MCF 10A (cell line): ENCODE results near the gene NSRP1. TPM values are rescaled to one million over a fixed set of nuclear protein-coding genes. Genes with fewer than 3 reads are reported as not detected.

ENCODE experiments used
- BruUV-seq: library from RNA; stranded (reverse); fragments of 400-500 nt; replicated peaks from 2 replicates; lab custom pipeline; 2021; lab: Mats Ljungman, UMichigan
- CTCF ChIA-PET: fragments of 300-600 bp; sonication (Branson Sonifier 250); formaldehyde crosslinking; extraction: SDS; loops from one replicate; lab custom pipeline; 2021; ENCODE audit warnings: antibody characterized with exemption, inconsistent platforms; lab: Yijun Ruan, JAX
- POLR2A ChIA-PET: fragments of 300-600, 350-650 bp; sonication (Branson Sonifier 250); formaldehyde crosslinking; extraction: SDS; loops from one replicate; lab custom pipeline; 2020; ENCODE audit warnings: antibody characterized with exemption, inconsistent platforms; lab: Yijun Ruan, JAX
- DNase-seq: peaks from one replicate; pipeline ENCODE4 v3.0.0-alpha.2; 2018; ENCODE audit not compliant: unreplicated experiment
- H3K27ac Mint-ChIP-seq: one replicate; pipeline ENCODE4 v1.8.0; 2022; ENCODE audit warnings: mild to moderate bottlenecking, low read depth, mixed read lengths; ENCODE audit not compliant: unreplicated experiment
- H3K27me3 Mint-ChIP-seq: one replicate; pipeline ENCODE4 v1.8.0; 2022; ENCODE audit warnings: mixed read lengths; ENCODE audit not compliant: insufficient read depth, unreplicated experiment
- H3K36me3 Mint-ChIP-seq: one replicate; pipeline ENCODE4 v1.8.0; 2022; ENCODE audit warnings: mild to moderate bottlenecking, moderate library complexity, mixed read lengths; ENCODE audit not compliant: insufficient read depth, unreplicated experiment
- H3K4me1 Mint-ChIP-seq: one replicate; pipeline ENCODE4 v1.8.0; 2022; ENCODE audit warnings: mixed read lengths; ENCODE audit not compliant: insufficient read depth, unreplicated experiment
- H3K4me3 Mint-ChIP-seq: one replicate; pipeline ENCODE4 v1.8.0; 2022; ENCODE audit warnings: mild to moderate bottlenecking, moderate library complexity, mixed read lengths; ENCODE audit not compliant: unreplicated experiment
- H3K9me3 Mint-ChIP-seq: one replicate; pipeline ENCODE4 v1.8.0; 2022; ENCODE audit warnings: mixed read lengths; ENCODE audit not compliant: unreplicated experiment
- CTCF ChIP-seq: fragments of 200-600 bp; IDR thresholded peaks from one replicate; pipeline ENCODE4 v1.8.0; 2022; ENCODE audit warnings: antibody characterized with exemption, mild to moderate bottlenecking; ENCODE audit not compliant: unreplicated experiment
- intact Hi-C: fragments of 100-400 bp; cut with micrococcal nuclease; formaldehyde crosslinking; loops from 2 replicates; pipeline ENCODE4 v1.14.1; 2022
- total RNA-seq: library from RNA; stranded (reverse); gene quantifications from 2 replicates; pipeline ENCODE4 v1.2.3, GENCODE V29; 2022

The NSRP1 gene
- total RNA-seq, 1 experiment from 2014 or later = 57.3 TPM

DNA sequence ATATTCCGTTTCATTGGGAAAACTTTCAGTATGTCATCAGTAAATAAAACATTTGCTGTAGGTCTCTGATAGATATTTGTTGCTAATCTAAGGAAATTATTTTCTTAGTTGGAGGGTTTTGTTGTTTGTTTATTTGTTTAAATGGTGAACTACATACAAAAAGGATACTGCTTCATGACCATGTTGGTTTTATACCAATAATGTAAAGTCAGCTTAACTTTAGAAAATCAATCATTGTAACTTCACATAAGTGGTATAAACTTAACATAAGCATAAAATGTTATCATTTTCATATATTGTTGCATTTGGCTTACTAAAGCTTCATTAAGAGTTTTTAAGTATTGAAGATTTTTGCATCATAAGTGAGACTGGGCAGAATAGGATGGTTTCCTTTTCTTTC is 57.9 kb downstream of the NSRP1 start:
- ChIA-PET POLR2A (interaction anchor here (0.6 to 1.0 kb wide), 3 partner anchors 11 to 880 kb away, joined by 3 read pairs; no protein-coding TSS in a partner anchor), CTCF (interaction anchor here (0.9 kb wide), 1 partner anchor 9 kb away, joined by 3 read pairs; no protein-coding TSS in a partner anchor)
- Mint-ChIP-seq H3K4me1 (peaks cover 5% of the 10 kb centered on the region), H3K9me3 (no peaks in the 10 kb centered on the region), H3K27me3 (no peaks in the 10 kb centered on the region), H3K36me3 (peaks cover 78% of the 10 kb centered on the region), H3K4me3 (no peak overlapping the region), H3K27ac (no peak overlapping the region)
- intact Hi-C loops = no loop called here
- no peak for TF ChIP-seq CTCF
- no peak for DNase-seq
- BruUV-seq = no TSS peak

- Mint-ChIP-seq H3K9me3 (no peaks in the 10 kb centered on the region), H3K4me3 (no peak overlapping the region), H3K27me3 (no peaks in the 10 kb centered on the region), H3K4me1 (peaks cover 3% of the 10 kb centered on the region), H3K27ac (peak overlapping the region; percentile 20), H3K36me3 (peaks cover 94% of the 10 kb centered on the region)
- BruUV-seq = no TSS peak
- DNase-seq = no peak
- CTCF ChIA-PET = no interaction called here
- intact Hi-C loops = no loop called here
- POLR2A ChIA-PET = interaction anchor here (0.7 kb wide), 1 partner anchor 59 kb away, joined by 3 read pairs; no protein-coding TSS in a partner anchor
- no peak for TF ChIP-seq CTCF
Observed at GRCh38 chr17:30176855-30177254, 60.2 kb downstream of the NSRP1 start.

- H3K27me3 Mint-ChIP-seq = no peaks in the 10 kb centered on the region
- ChIA-PET POLR2A (interaction anchor here (0.8 kb wide), 1 partner anchor 105 kb away, joined by 3 read pairs; the partner anchor contains the start of gene BLMH), CTCF (no interaction called here)
- intact Hi-C loops = no loop called here
- H3K4me1 Mint-ChIP-seq = no peaks in the 10 kb centered on the region
- peaks cover 69% of the 10 kb centered on the region for H3K36me3 Mint-ChIP-seq
- H3K4me3 Mint-ChIP-seq = no peak overlapping the region
- H3K9me3 Mint-ChIP-seq = no peaks in the 10 kb centered on the region
- no TSS peak for BruUV-seq
- TF ChIP-seq CTCF = no peak
- no peak for DNase-seq
- no peak overlapping the region for H3K27ac Mint-ChIP-seq
Observed at GRCh38 chr17:30186761-30187160, 70.1 kb downstream of the NSRP1 start.

DNA sequence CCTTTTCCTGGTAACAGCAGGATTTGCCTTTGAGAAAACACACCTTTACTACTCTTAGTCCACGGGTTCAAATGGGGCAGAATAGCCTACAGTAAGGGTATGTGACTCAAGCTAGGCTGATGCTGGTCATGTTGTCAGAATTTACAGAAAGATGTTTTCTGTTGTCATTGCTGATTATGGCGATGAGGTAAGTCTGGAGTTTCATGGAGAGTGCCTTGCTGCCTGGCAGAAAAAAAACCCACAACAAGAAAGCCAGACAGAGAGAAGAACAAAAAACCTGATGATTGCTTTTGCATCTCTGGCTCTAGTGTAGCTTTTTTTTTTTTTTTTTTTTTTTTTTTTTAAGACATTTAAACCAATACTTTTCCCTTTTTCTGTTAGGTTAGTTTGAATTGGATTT is 71.0 kb downstream of the NSRP1 start:
- intact Hi-C loops = no loop called here
- no peak for TF ChIP-seq CTCF
- DNase-seq = no peak
- ChIA-PET CTCF (interaction anchor here (1.1 kb wide), 2 partner anchors 63 to 68 kb away, joined by 3 to 4 read pairs; no protein-coding TSS in a partner anchor), POLR2A (interaction anchor here (0.8 to 1.3 kb wide), 3 partner anchors 15 to 104 kb away, joined by 3 to 6 read pairs (median 3); partner anchors contain the start of gene BLMH)
- Mint-ChIP-seq H3K9me3 (no peaks in the 10 kb centered on the region), H3K4me3 (no peak overlapping the region), H3K36me3 (peaks cover 62% of the 10 kb centered on the region), H3K27me3 (no peaks in the 10 kb centered on the region), H3K27ac (no peak overlapping the region), H3K4me1 (no peaks in the 10 kb centered on the region)
- no TSS peak for BruUV-seq
